C4-2B (cell line): ENCODE data around the gene HPD.

Experiments
- CTCF ChIP-seq: fragments of 450-650 bp; conservative IDR thresholded peaks from 2 replicates; pipeline ENCODE4 v1.5.1; 2017; ENCODE audit warnings: mild to moderate bottlenecking
- ZFX ChIP-seq: fragments of 450-650 bp; IDR thresholded peaks from 2 replicates; pipeline ENCODE4 v1.6.1; 2017

DNA sequence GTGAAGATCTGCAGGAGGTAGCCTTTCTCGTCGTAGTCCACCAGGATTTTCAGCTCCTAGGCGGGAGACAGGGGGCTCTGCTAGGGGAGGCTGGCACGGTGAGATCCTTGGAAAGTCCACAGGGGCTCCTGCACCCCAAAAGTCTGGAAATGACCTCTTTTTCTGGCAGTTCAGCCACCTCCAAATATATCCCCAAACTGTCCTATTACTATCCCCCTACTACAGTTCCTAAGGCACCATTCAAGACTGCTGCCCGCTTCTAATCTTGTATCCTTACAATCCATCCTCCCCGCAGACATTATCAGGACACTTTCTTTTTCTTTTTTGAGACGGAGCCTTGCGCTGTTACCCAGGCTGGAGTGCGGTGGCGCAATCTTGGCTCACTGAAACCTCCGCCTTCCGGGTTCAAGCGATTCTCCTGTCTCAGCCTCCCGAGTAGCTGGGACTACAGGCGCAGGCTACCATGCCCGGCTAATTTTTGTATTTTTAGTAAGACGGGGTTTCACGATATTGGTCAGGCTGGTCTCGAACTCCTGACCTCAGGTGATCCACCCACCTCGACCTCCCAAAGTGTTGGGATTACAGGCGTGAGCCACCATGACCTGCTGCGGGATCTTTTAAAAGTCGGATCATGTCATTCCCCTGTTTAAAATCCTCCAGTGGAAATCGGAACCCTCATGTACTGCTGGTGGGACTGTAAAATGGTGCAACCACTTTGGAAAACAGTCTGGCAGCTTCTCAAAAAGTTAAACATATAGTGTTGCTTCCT, 18.5 kb downstream of the HPD start:
- TF ChIP-seq CTCF (no peak), ZFX (no peak)
